Measurements from ENCODE around the gene AK1. TPM values are rescaled to one million over a fixed set of nuclear protein-coding genes. Genes with fewer than 3 reads are reported as not detected.

The AK1 gene
- total and polyA plus RNA-seq, 2 of the 13 experiments (the other 11 are each of a cell fraction or from before 2014, with no cell fraction given), result 19.1 to 32.8 TPM

GRCh38 chr9:127886401-127886972 lies 9.0 kb upstream of the AK1 start (continued):
- TF ChIP-seq MTA1 (CRISPR knock-in tag; IDR thresholded peaks at IDR 0.05; ENCODE audit: borderline replicate concordance) (no peak), ZNF660 (CRISPR knock-in tag; IDR thresholded peaks at IDR 0.05; ENCODE audit: borderline replicate concordance, low read depth) (no peak), ZNF280D (CRISPR knock-in tag; IDR thresholded peaks at IDR 0.05) (no peak), ZNF841 (CRISPR knock-in tag; IDR thresholded peaks at IDR 0.05; ENCODE audit: borderline replicate concordance) (no peak), E2F2 (CRISPR knock-in tag; IDR thresholded peaks at IDR 0.05; ENCODE audit: borderline replicate concordance) (no peak), DPF2 (CRISPR knock-in tag; IDR thresholded peaks at IDR 0.05; ENCODE audit: borderline replicate concordance, low read depth) (no peak), AGO2 (optimal IDR thresholded peaks at IDR 0.05; ENCODE audit: low read depth, low read length) (peak; percentile 67), ZNF343 (CRISPR knock-in tag; IDR thresholded peaks at IDR 0.05) (no peak), ZNF747 (CRISPR knock-in tag; IDR thresholded peaks at IDR 0.05; ENCODE audit: borderline replicate concordance) (no peak), DR1 (CRISPR knock-in tag; IDR thresholded peaks at IDR 0.05) (no peak), ZNF263 (CRISPR knock-in tag; IDR thresholded peaks at IDR 0.05) (no peak), RAD21 (CRISPR knock-in tag; IDR thresholded peaks at IDR 0.05) (no peak), WIZ (CRISPR knock-in tag; IDR thresholded peaks at IDR 0.05) (no peak), FIP1L1 (IDR thresholded peaks at IDR 0.05; ENCODE audit: borderline replicate concordance, insufficient read depth, low read depth, low read length) (no peak), RBM22 (optimal IDR thresholded peaks at IDR 0.05; ENCODE audit: low read length) (no peak), NFKBIZ (CRISPR knock-in tag; IDR thresholded peaks at IDR 0.05) (no peak), ISX (CRISPR knock-in tag; conservative IDR thresholded peaks at IDR 0.05) (no peak)
- TF ChIP-seq, protein P1, sequence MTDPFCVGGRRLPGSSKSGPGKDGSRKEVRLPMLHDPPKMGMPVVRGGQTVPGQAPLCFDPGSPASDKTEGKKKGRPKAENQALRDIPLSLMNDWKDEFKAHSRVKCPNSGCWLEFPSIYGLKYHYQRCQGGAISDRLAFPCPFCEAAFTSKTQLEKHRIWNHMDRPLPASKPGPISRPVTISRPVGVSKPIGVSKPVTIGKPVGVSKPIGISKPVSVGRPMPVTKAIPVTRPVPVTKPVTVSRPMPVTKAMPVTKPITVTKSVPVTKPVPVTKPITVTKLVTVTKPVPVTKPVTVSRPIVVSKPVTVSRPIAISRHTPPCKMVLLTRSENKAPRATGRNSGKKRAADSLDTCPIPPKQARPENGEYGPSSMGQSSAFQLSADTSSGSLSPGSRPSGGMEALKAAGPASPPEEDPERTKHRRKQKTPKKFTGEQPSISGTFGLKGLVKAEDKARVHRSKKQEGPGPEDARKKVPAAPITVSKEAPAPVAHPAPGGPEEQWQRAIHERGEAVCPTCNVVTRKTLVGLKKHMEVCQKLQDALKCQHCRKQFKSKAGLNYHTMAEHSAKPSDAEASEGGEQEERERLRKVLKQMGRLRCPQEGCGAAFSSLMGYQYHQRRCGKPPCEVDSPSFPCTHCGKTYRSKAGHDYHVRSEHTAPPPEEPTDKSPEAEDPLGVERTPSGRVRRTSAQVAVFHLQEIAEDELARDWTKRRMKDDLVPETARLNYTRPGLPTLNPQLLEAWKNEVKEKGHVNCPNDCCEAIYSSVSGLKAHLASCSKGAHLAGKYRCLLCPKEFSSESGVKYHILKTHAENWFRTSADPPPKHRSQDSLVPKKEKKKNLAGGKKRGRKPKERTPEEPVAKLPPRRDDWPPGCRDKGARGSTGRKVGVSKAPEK (CRISPR knock-in tag; IDR thresholded peaks at IDR 0.05; ENCODE audit: borderline replicate concordance), result no peak

All from HepG2 (cell line).